Thyroid gland (tissue), 4 donors: Measurements from ENCODE around the gene TCF7L2. TPM values are rescaled to one million over a fixed set of nuclear protein-coding genes. Genes with fewer than 3 reads are reported as not detected.
A peak's percentile ranks its signal among the peaks of the same experiment; 100 is the strongest.

Source experiments
- DNase-seq, 2 donors: peaks; one replicate each; pipeline ENCODE4 v3.0.0-alpha.2; 2019
- H3K27ac ChIP-seq, 3 donors: fragments of 200-600 bp; sonication (generic); 1 replicate in 2 of 3; 2 replicates in 1 of 3; pipeline ENCODE4 v1.5.1; 2016 to 2019; ENCODE audit warnings: mild to moderate bottlenecking in 1 of 3, moderate library complexity in 1 of 3
- H3K27me3 ChIP-seq: fragments of 200-600 bp; sonication (generic); one replicate; pipeline ENCODE4 v1.5.1; 2019
- H3K36me3 ChIP-seq, 2 donors: fragments of 200-600 bp; sonication (generic); one replicate each; pipeline ENCODE4 v1.5.1; 2016 to 2019
- H3K4me1 ChIP-seq, 2 donors: fragments of 200-600 bp; sonication (generic); one replicate each; pipeline ENCODE4 v1.5.1; 2017 to 2019
- H3K4me3 ChIP-seq, 3 donors: fragments of 200-600 bp; sonication (generic); replicated peaks in 1 of 3; 1 replicate in 2 of 3; 2 replicates in 1 of 3; pipeline ENCODE4 v1.5.1; 2016; ENCODE audit warnings: mild to moderate bottlenecking in 1 of 3
- H3K9me3 ChIP-seq: fragments of 200-600 bp; sonication (generic); one replicate; pipeline ENCODE4 v1.5.1; 2017
- POLR2A ChIP-seq, 2 donors: fragments of 450-650 bp; IDR thresholded peaks; one replicate each; pipeline ENCODE4 v1.6.1; 2017; ENCODE audit warnings: antibody characterized with exemption in 2 of 2, mild to moderate bottlenecking in 2 of 2, moderate library complexity in 1 of 2
- WGBS, 2 donors: methylation state at CpG; one replicate each; pipeline ENCODE4 v1.1.5; 2017; 5-methylcytosine and 5-hydroxymethylcytosine counted together
- intact Hi-C: fragments of 100-400 bp; cut with DNase I; formaldehyde crosslinking; loops from one replicate; pipeline ENCODE4 v1.15.1; 2023
- total RNA-seq, 4 donors: library from RNA; depleted of rRNA; stranded (reverse); fragments of >200 nt; gene quantifications; one replicate each; pipeline ENCODE4 v1.2.3, GENCODE V29; 2016
- TF ChIP-seq, protein P1 (sequence below), 6 experiments: fragments of 200-600 bp in 3 of 6; fragments of 450-650 bp in 3 of 6; sonication (generic) in 3 of 6; IDR thresholded peaks; one replicate each; pipeline ENCODE4 v1.5.1; 2016 to 2019; ENCODE audit warnings: antibody characterized with exemption in 6 of 6, mild to moderate bottlenecking in 2 of 6, inconsistent platforms in 1 of 6, moderate library complexity in 1 of 6

The TCF7L2 gene
- total RNA-seq, 4 donors from 2014 or later = 16.2 to 67.1 (median 25.3) TPM

DNA sequence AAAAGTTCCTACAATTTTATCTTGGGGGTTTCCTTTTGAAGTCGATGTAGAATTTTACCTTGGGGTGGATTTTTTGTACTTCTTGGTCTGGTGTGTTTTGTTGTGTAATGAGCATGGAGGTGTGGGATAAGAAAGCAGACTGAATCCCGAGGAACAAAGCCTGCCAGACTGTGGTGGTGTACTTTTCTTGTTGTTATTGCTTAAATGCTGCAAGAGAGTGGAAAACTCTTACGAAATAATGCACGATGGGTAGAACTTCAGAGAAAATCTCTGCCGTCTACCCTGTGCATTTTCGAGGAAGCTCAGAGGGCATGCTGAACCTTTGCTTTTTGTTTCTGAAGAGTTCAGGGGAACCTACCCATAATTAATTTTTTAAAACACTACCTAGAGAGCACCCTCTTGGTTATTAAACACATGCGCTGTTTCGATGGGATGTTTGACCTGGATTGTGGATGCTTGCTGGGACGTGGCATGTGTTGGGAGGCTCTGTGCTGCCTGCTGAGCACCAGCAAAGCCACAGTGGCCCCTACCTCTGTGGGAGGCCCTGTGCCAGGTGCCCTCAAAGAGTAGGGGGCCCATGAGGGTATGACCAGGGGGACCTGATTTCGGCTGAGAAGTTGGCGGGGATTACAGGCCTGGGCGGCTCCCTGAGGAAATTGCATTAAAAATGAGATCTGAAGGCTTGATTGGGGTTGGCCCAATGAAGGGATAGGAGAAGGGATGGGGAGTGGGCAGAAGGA lies 94.1 kb downstream of the TCF7L2 start:
- Histone ChIP-seq H3K9me3 (no peaks in the 10 kb centered on the region), H3K27me3 (no peaks in the 10 kb centered on the region), H3K36me3 (no peaks in the 10 kb centered on the region), H3K4me1 (peaks cover 16 to 31% of the 10 kb centered on the region in 2 donors), H3K27ac (no peak overlapping the region), H3K4me3 (no peak overlapping the region)
- DNase-seq = no peak
- TF ChIP-seq, protein P1, sequence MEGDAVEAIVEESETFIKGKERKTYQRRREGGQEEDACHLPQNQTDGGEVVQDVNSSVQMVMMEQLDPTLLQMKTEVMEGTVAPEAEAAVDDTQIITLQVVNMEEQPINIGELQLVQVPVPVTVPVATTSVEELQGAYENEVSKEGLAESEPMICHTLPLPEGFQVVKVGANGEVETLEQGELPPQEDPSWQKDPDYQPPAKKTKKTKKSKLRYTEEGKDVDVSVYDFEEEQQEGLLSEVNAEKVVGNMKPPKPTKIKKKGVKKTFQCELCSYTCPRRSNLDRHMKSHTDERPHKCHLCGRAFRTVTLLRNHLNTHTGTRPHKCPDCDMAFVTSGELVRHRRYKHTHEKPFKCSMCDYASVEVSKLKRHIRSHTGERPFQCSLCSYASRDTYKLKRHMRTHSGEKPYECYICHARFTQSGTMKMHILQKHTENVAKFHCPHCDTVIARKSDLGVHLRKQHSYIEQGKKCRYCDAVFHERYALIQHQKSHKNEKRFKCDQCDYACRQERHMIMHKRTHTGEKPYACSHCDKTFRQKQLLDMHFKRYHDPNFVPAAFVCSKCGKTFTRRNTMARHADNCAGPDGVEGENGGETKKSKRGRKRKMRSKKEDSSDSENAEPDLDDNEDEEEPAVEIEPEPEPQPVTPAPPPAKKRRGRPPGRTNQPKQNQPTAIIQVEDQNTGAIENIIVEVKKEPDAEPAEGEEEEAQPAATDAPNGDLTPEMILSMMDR (IDR thresholded peaks at IDR 0.05) = no peak
- no peak for TF ChIP-seq POLR2A (IDR thresholded peaks at IDR 0.05)
- intact Hi-C loops = no loop called here
- WGBS, 2 donors = 83 to 87% methylated on average over 12 of the region's 12 CpGs

DNA sequence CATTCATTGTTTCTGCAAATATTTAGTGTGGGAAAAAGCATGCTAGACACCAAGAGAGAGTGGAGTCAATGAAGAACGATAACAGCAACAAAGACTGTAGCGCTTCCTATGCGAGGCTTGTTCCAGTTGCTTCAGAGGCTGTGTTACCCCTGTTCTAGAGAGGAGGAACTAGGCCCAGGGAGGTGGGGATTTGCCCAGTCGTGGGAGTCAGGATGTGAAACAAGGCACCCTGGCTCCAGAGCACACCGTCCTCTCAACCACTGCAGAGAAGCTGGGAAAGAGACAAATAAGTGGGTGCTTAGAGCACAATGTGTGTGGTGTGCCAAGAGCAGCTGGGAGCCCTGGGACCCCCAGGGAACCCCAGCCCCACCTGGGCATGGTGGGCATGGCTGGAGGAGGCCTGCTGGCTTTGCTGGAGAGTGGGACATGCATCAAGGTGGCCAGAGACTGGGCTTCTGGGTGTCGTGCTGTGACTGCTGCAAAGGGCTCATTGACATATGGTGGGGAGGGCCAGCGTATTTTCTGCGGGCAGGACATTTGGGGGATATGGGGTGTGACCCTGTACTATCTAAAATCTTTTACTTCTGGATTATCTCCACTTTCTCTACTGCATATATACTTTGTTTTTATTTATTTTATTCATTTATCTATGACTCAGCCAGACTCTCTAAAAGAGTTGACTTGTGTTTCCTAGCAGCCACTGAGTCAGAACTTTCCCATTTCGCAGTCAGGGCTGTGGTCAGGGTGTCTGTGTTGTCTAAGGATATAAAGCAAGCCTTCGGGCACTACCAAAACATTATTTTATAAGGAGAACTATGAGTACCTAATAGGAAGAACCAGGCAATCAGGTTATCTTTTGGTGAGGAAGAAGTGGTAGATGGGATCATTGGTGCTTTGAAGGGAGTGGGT lies 95.4 kb downstream of the TCF7L2 start:
- no peaks in the 10 kb centered on the region for H3K9me3 ChIP-seq
- H3K4me3 ChIP-seq = no peak overlapping the region
- TF ChIP-seq POLR2A (IDR thresholded peaks at IDR 0.05) = no peak
- TF ChIP-seq, protein P1 (IDR thresholded peaks at IDR 0.05) = no peak
- intact Hi-C loops = no loop called here
- H3K36me3 ChIP-seq = no peaks in the 10 kb centered on the region
- no peak overlapping the region for H3K27ac ChIP-seq
- H3K27me3 ChIP-seq = no peaks in the 10 kb centered on the region
- DNase-seq = no peak
- peaks cover 26 to 42% of the 10 kb centered on the region in 2 donors for H3K4me1 ChIP-seq
- 92 to 94% methylated on average over 10 of the region's 10 CpGs for WGBS, 2 donors

DNA sequence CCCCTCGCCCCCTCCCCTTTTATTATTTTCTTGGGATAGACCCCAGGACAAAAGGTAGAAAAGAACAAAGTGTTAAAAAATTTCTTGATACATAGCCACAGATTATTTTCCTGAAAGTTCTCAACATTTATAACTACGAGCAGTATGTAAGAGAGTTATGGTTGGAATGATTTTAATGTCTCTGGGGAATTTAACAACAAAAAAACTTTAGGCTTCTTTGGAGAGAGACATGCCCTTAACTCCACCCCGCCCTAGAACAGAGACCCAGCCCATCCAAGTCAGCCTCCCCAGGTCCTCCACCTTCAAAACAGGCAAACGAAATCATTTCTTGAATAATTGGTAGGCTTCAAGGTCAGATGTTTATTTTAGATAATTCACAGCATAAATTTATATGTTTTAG lies 97.1 kb downstream of the TCF7L2 start:
- Histone ChIP-seq H3K27me3 (no peaks in the 10 kb centered on the region), H3K27ac (peak overlapping the region in 2 of 3 donors; percentile 65 to 79), H3K4me3 (no peak overlapping the region), H3K9me3 (no peaks in the 10 kb centered on the region), H3K4me1 (peaks cover 27 to 46% of the 10 kb centered on the region in 2 donors), H3K36me3 (no peaks in the 10 kb centered on the region)
- intact Hi-C loops = no loop called here
- 63 to 70% methylated on average over 4 of the region's 4 CpGs for WGBS, 2 donors
- TF ChIP-seq, protein P1 (IDR thresholded peaks at IDR 0.05) = no peak
- no peak for TF ChIP-seq POLR2A (IDR thresholded peaks at IDR 0.05)
- no peak for DNase-seq

DNA sequence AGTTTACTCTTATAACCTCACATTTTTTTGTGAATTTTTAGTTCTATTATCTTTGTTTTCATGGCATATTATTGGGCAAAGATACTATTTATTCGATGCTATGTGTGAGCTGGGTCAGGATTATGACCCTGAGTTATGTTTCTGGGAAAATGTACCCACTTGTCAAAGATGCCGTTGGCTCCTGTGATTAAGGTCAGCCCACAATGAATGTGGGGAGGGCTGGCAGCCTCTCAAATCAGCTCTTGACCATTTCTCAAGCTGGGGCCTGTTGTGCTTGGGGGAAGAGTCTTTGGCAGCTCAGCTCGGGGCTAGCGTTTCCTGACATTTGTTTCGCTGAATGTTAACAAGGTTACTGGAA lies 97.5 kb downstream of the TCF7L2 start:
- TF ChIP-seq, protein P1 (IDR thresholded peaks at IDR 0.05) = no peak
- TF ChIP-seq POLR2A (IDR thresholded peaks at IDR 0.05) = no peak
- no peaks in the 10 kb centered on the region for H3K9me3 ChIP-seq
- no peaks in the 10 kb centered on the region for H3K27me3 ChIP-seq
- intact Hi-C loops = no loop called here
- peaks cover 27 to 44% of the 10 kb centered on the region in 2 donors for H3K4me1 ChIP-seq
- 21 to 30% methylated on average over 5 of the region's 5 CpGs for WGBS, 2 donors
- DNase-seq = peak; percentile 78 to 80
- no peak overlapping the region for H3K4me3 ChIP-seq
- no peaks in the 10 kb centered on the region for H3K36me3 ChIP-seq
- H3K27ac ChIP-seq = peak overlapping the region; percentile 41 to 79 (median 65)
